Cardiac muscle cell (in vitro differentiated cells and primary cell): ENCODE measurements around the gene KRTAP21-1. TPM values are rescaled to one million over a fixed set of nuclear protein-coding genes. Genes with fewer than 3 reads are reported as not detected.

Experiments
- DNase-seq, 2 donors: peaks; one replicate each; pipeline versions ENCODE4 v3.0.0 to v3.0.0-alpha.2; 2010 to 2017; ENCODE audit warnings: low read depth in 1 of 2, low spot score in 1 of 2
- H3K27ac ChIP-seq: fragments of 200-600 bp; sonication (generic); 2 replicates; pipeline ENCODE4 v1.5.1; 2016
- H3K27me3 ChIP-seq: fragments of 200-600 bp; sonication (generic); 2 replicates; pipeline ENCODE4 v1.6.0; 2016; ENCODE audit warnings: control low read depth
- H3K36me3 ChIP-seq: fragments of 200-600 bp; sonication (generic); 2 replicates; pipeline ENCODE4 v1.5.1; 2016; ENCODE audit warnings: control low read depth
- H3K4me1 ChIP-seq: fragments of 200-600 bp; sonication (generic); 2 replicates; pipeline ENCODE4 v1.8.1; 2017; ENCODE audit warnings: low read depth, mild to moderate bottlenecking, mixed run types
- H3K4me3 ChIP-seq: fragments of 200-600 bp; sonication (generic); 2 replicates; pipeline ENCODE4 v1.5.1; 2016; ENCODE audit warnings: mild to moderate bottlenecking
- H3K9me3 ChIP-seq: fragments of 200-600 bp; sonication (generic); 2 replicates; pipeline ENCODE4 v1.5.1; 2017; ENCODE audit warnings: low read depth, mild to moderate bottlenecking, control low read depth
- polyA plus RNA-seq: library from polyadenylated mRNA; unstranded; fragments of >200 nt; fragmentation: Nextera tagmentation; extraction: Ambion mirVana; gene quantifications from 2 replicates; pipeline ENCODE4 v1.2.1, GENCODE V29; 2016
- total RNA-seq: library from RNA; depleted of rRNA; stranded (reverse); fragments of >200 nt; gene quantifications from 2 replicates; pipeline ENCODE4 v1.2.3, GENCODE V29; 2016
- TF ChIP-seq, protein P1 (sequence below): IDR thresholded peaks from 2 replicates; pipeline ENCODE4 v1.5.1; 2012; ENCODE audit warnings: low read depth, mild to moderate bottlenecking, low read length

Gene KRTAP21-1
- total and polyA plus RNA-seq, 2 experiments from 2014 or later: not detected

DNA sequence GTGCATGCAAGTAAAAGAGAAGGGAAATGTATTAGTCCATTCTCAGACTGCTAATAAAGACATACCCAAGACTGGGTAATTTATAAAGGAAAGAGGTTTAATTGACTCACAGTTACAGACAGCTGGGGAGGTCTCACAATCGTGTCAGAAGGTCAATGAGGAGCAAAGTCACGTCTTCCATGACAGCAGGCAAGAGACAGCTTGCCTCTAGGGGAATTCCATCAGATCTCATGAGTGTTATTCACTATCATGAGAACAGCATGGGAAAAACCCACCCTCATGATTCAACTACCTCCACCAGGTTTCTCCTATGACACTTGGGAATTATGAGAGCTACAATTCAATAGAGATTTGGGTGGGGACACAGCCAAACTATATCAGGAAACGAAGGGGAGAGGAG is 44.7 kb downstream of the KRTAP21-1 start:
- no peaks in the 10 kb centered on the region for H3K9me3 ChIP-seq
- H3K36me3 ChIP-seq: no peaks in the 10 kb centered on the region
- no peak for DNase-seq
- TF ChIP-seq, protein P1, sequence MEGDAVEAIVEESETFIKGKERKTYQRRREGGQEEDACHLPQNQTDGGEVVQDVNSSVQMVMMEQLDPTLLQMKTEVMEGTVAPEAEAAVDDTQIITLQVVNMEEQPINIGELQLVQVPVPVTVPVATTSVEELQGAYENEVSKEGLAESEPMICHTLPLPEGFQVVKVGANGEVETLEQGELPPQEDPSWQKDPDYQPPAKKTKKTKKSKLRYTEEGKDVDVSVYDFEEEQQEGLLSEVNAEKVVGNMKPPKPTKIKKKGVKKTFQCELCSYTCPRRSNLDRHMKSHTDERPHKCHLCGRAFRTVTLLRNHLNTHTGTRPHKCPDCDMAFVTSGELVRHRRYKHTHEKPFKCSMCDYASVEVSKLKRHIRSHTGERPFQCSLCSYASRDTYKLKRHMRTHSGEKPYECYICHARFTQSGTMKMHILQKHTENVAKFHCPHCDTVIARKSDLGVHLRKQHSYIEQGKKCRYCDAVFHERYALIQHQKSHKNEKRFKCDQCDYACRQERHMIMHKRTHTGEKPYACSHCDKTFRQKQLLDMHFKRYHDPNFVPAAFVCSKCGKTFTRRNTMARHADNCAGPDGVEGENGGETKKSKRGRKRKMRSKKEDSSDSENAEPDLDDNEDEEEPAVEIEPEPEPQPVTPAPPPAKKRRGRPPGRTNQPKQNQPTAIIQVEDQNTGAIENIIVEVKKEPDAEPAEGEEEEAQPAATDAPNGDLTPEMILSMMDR: no peak
- no peak overlapping the region for H3K27ac ChIP-seq
- no peak overlapping the region for H3K4me3 ChIP-seq
- H3K4me1 ChIP-seq: no peaks in the 10 kb centered on the region
- no peaks in the 10 kb centered on the region for H3K27me3 ChIP-seq

DNA sequence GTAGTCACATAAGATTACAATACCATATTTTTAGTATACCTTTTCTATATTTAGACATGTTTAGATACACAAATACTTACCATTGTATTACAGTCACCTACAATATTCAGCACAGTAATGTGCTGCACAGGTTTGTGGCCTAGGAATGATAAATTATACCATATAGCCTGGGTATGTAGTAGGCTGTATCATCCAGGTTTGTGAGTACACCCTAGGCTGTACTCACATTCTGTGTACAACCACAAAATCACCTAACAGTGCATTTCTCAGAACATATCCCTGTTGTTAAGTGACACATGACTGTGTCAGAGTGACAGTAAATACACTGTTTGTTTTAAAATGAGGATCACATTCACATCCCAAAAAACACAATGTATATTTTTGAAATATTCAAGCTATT is 47.8 kb downstream of the KRTAP21-1 start:
- DNase-seq: no peak
- no peak overlapping the region for H3K27ac ChIP-seq
- no peak overlapping the region for H3K4me3 ChIP-seq
- no peaks in the 10 kb centered on the region for H3K9me3 ChIP-seq
- no peaks in the 10 kb centered on the region for H3K4me1 ChIP-seq
- TF ChIP-seq, protein P1: no peak
- H3K36me3 ChIP-seq: no peaks in the 10 kb centered on the region
- no peaks in the 10 kb centered on the region for H3K27me3 ChIP-seq

Other genes starting within 250 kb of the KRTAP21-1 start
- gene KRTAP19-6, start 213.6 kb downstream of the KRTAP21-1 start, total RNA-seq: not detected in 2 replicates
- not detected in 2 replicates for gene KRTAP19-6, start 213.6 kb downstream of the KRTAP21-1 start, polyA plus RNA-seq
- gene KRTAP19-7, start 194.1 kb downstream of the KRTAP21-1 start, total RNA-seq: not detected in 2 replicates
- gene KRTAP19-7, start 194.1 kb downstream of the KRTAP21-1 start, polyA plus RNA-seq: not detected in 2 replicates
- not detected in 2 replicates for gene KRTAP22-2, start 165.0 kb downstream of the KRTAP21-1 start, total RNA-seq
- gene KRTAP22-2, start 165.0 kb downstream of the KRTAP21-1 start, polyA plus RNA-seq: not detected in 2 replicates
- not detected in 2 replicates for gene KRTAP6-3, start 163.0 kb downstream of the KRTAP21-1 start, total RNA-seq
- gene KRTAP6-3, start 163.0 kb downstream of the KRTAP21-1 start, polyA plus RNA-seq: not detected in 2 replicates
- not detected in 2 replicates for gene KRTAP6-2, start 156.5 kb downstream of the KRTAP21-1 start, total RNA-seq
- not detected in 2 replicates for gene KRTAP6-2, start 156.5 kb downstream of the KRTAP21-1 start, polyA plus RNA-seq
- gene KRTAP22-1, start 154.3 kb downstream of the KRTAP21-1 start, total RNA-seq: not detected in 2 replicates
- not detected in 2 replicates for gene KRTAP22-1, start 154.3 kb downstream of the KRTAP21-1 start, polyA plus RNA-seq
- gene KRTAP6-1, start 141.5 kb downstream of the KRTAP21-1 start, total RNA-seq: not detected in 2 replicates
- gene KRTAP6-1, start 141.5 kb downstream of the KRTAP21-1 start, polyA plus RNA-seq: not detected in 2 replicates
- gene KRTAP20-1, start 139.0 kb downstream of the KRTAP21-1 start, total RNA-seq: not detected in 2 replicates
- gene KRTAP20-1, start 139.0 kb downstream of the KRTAP21-1 start, polyA plus RNA-seq: not detected in 2 replicates
- not detected in 2 replicates for gene KRTAP20-4, start 134.8 kb downstream of the KRTAP21-1 start, total RNA-seq
- gene KRTAP20-4, start 134.8 kb downstream of the KRTAP21-1 start, polyA plus RNA-seq: not detected in 2 replicates
- not detected in 2 replicates for gene KRTAP20-2, start 120.2 kb downstream of the KRTAP21-1 start, total RNA-seq
- gene KRTAP20-2, start 120.2 kb downstream of the KRTAP21-1 start, polyA plus RNA-seq: not detected in 2 replicates
- not detected in 2 replicates for gene KRTAP20-3, start 112.6 kb downstream of the KRTAP21-1 start, total RNA-seq
- not detected in 2 replicates for gene KRTAP20-3, start 112.6 kb downstream of the KRTAP21-1 start, polyA plus RNA-seq
- gene KRTAP21-3, start 36.7 kb downstream of the KRTAP21-1 start, total RNA-seq: not detected in 2 replicates
- gene KRTAP21-3, start 36.7 kb downstream of the KRTAP21-1 start, polyA plus RNA-seq: not detected in 2 replicates
- not detected in 2 replicates for gene KRTAP21-2, start 8.2 kb downstream of the KRTAP21-1 start, total RNA-seq
- not detected in 2 replicates for gene KRTAP21-2, start 8.2 kb downstream of the KRTAP21-1 start, polyA plus RNA-seq
- gene KRTAP8-1, start 57.8 kb upstream of the KRTAP21-1 start, total RNA-seq: not detected in 2 replicates
- gene KRTAP8-1, start 57.8 kb upstream of the KRTAP21-1 start, polyA plus RNA-seq: not detected in 2 replicates
- not detected in 2 replicates for gene KRTAP7-1, start 74.3 kb upstream of the KRTAP21-1 start, total RNA-seq
- not detected in 2 replicates for gene KRTAP7-1, start 74.3 kb upstream of the KRTAP21-1 start, polyA plus RNA-seq
- gene KRTAP11-1, start 126.2 kb upstream of the KRTAP21-1 start, total RNA-seq: not detected in 2 replicates
- gene KRTAP11-1, start 126.2 kb upstream of the KRTAP21-1 start, polyA plus RNA-seq: not detected in 2 replicates